ENCODE measurements around the gene JOSD1. TPM values are rescaled to one million over a fixed set of nuclear protein-coding genes. Genes with fewer than 3 reads are reported as not detected.

Gene JOSD1
- total and polyA plus RNA-seq, 12 donors: 9.6 to 37.3 (median 21.8) TPM

DNA sequence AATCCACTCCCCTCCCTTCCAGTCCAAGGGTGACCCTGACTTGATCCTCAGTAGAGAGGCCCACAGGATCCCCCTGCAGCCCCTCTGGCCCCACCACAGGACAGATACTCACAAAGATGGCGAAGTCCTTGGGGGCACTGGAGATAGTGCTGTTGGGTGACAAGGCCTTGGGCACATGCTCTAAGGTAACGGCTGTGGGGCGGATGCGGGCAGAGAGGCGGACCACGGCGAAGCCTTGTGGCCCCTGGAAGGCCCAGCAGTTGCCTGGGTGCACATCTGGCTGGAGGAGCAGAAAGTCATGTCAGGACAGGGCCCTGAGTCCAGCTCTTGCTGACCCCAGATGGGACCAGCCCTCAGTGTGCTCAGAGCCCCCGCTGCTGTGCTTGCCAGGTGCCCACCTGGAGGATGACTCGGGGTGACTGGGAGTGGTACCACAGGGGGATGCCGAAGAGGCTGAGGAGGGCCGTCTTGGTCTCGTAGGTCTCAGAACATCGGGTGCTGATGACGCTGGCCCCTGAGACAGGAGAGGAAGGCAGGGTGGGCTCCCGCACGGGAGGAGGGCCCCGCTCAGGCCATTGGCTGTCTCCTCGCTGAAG, 37.8 kb upstream of the JOSD1 start:
- Histone ChIP-seq H3K9me3 (no peaks in the 10 kb centered on the region), H3K27me3 (no peaks in the 10 kb centered on the region), H3K36me3 (peaks cover 25 to 100% (median 77%) of the 10 kb centered on the region in 9 donors), H3K4me3 (no peak overlapping the region), H3K27ac (no peak overlapping the region), H3K4me1 (peaks cover under 1 to 49% (median 14%) of the 10 kb centered on the region in 9 donors)
- WGBS, 2 donors: 94 to 95% methylated on average over 18 of the region's 18 CpGs
- DNase-seq (no peak), ATAC-seq (no peak)
- intact Hi-C loops (cut with DNase I): no loop called here
- TF ChIP-seq, protein P1, sequence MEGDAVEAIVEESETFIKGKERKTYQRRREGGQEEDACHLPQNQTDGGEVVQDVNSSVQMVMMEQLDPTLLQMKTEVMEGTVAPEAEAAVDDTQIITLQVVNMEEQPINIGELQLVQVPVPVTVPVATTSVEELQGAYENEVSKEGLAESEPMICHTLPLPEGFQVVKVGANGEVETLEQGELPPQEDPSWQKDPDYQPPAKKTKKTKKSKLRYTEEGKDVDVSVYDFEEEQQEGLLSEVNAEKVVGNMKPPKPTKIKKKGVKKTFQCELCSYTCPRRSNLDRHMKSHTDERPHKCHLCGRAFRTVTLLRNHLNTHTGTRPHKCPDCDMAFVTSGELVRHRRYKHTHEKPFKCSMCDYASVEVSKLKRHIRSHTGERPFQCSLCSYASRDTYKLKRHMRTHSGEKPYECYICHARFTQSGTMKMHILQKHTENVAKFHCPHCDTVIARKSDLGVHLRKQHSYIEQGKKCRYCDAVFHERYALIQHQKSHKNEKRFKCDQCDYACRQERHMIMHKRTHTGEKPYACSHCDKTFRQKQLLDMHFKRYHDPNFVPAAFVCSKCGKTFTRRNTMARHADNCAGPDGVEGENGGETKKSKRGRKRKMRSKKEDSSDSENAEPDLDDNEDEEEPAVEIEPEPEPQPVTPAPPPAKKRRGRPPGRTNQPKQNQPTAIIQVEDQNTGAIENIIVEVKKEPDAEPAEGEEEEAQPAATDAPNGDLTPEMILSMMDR (IDR thresholded peaks at IDR 0.05): no peak

DNA sequence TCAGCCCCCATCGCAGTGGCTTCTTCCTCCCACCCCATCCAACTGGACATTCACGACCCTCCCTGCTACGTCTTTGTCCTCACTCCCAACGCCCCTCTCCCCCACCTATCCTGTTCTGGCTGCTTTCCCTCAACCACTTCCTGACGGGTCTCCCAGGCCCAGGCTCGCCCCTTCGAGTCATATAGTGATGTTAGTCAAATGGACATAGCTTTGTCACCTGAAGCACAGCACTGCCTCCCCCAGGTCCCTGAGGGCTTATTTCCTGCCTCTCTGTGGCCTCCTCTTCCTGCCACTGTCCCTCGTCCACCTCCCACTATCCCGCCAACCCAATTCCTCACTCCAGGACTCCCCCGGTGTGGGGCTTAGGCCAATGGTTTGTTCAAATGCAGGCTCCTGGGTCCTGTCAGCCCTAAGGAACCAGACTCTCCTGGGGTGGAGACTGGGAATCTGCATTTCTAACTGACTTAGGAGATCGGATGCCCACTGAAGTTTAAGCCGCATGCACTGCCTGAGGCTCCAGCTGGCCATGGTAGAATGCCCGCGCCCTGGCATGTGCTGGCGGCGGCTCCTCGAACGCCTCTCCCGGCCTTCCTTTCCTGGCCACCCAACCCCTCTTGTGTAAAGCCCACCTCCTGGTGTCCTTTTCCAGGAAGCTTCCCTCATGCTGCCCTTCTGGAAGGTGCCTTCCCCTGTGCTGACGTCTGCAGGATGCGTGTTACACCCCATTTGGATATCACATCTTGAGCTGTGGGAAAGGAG, 36.7 kb upstream of the JOSD1 start:
- H3K4me1 ChIP-seq: peaks cover 9 to 59% (median 25%) of the 10 kb centered on the region in 9 donors
- TF ChIP-seq, protein P1 (IDR thresholded peaks at IDR 0.05): no peak
- DNase-seq (no peak), ATAC-seq (no peak)
- H3K27me3 ChIP-seq: no peaks in the 10 kb centered on the region
- peaks cover 25 to 100% (median 66%) of the 10 kb centered on the region in 9 donors for H3K36me3 ChIP-seq
- H3K9me3 ChIP-seq: no peaks in the 10 kb centered on the region
- peak overlapping the region in 1 of 10 donors; percentile 6 for H3K27ac ChIP-seq
- intact Hi-C loops (cut with DNase I): no loop called here
- 79 to 84% methylated on average over 21 of the region's 21 CpGs for WGBS, 2 donors
- no peak overlapping the region for H3K4me3 ChIP-seq

DNA sequence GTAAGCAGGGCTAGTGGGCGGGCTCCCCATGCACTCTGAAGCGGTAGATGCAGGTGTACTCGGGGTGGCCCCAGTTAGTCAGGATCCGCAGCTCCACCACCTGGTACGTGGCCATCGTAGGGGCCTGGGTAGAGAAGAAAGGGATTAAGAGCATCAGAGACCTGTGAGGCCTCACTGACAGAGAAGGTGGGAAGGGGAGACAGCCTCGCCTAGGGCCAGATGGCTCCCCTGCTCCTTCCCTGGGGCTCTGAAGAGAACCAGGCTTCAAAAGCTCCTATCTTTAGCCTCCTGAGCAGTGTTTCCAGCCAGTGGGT, 35.5 kb upstream of the JOSD1 start:
- 92 to 94% methylated on average over 7 of the region's 7 CpGs for WGBS, 2 donors
- H3K4me3 ChIP-seq: no peak overlapping the region
- H3K27ac ChIP-seq: no peak overlapping the region
- ATAC-seq: no peak
- H3K4me1 ChIP-seq: peaks cover 9 to 65% (median 32%) of the 10 kb centered on the region in 9 donors
- intact Hi-C loops (cut with DNase I): no loop called here
- TF ChIP-seq, protein P1 (IDR thresholded peaks at IDR 0.05): no peak
- H3K9me3 ChIP-seq: no peaks in the 10 kb centered on the region
- no peaks in the 10 kb centered on the region for H3K27me3 ChIP-seq
- no peak for DNase-seq
- H3K36me3 ChIP-seq: peaks cover 18 to 100% (median 54%) of the 10 kb centered on the region in 9 donors

DNA sequence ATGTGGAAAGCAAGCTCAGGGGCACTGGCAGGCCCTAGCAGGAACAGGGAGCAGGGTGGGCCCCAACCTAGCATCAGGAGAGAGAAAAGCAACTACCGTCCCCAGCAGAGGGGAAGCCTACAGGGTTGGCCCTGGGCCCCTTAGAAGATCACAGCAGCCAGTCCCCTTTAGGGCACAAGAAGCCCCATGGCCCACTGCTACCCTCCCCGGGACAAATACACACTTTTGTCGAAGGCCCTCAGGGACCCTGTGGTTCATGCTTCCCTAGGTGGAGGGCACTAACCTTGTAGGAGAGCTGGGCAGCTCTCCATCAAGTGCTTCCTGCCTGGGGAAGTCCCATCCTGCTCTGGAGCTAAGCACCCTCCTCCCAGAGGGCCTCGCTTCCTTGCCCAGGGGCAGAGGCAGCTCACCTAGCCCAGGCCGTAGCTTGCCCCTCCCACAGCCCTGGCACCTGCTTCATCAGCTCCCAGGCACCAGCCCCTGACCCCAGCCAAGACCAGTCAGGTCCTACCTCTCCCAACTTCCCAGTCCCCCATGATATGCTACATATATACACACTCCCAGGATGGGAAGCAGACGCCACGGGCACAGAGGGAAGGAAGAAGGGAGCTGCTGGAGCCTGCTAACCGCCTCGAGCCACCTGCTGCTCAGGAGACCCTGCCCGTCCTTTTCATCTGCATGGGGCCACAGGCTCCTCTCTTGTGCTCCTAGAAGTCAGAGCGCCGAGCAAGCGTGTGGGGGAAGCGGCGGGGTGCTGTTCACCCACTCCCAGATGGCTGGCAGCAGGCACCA, 34.9 kb upstream of the JOSD1 start:
- DNase-seq (no peak), ATAC-seq (no peak)
- H3K4me1 ChIP-seq: peaks cover 9 to 63% (median 32%) of the 10 kb centered on the region in 9 donors
- H3K27me3 ChIP-seq: no peaks in the 10 kb centered on the region
- TF ChIP-seq, protein P1 (IDR thresholded peaks at IDR 0.05): no peak
- H3K9me3 ChIP-seq: no peaks in the 10 kb centered on the region
- H3K27ac ChIP-seq: peak overlapping the region in 3 of 10 donors; percentile 31 to 76 (median 51)
- peaks cover 12 to 100% (median 48%) of the 10 kb centered on the region in 9 donors for H3K36me3 ChIP-seq
- H3K4me3 ChIP-seq: no peak overlapping the region
- WGBS, 2 donors: 82 to 83% methylated on average over 15 of the region's 15 CpGs
- intact Hi-C loops (cut with DNase I): no loop called here

Data from heart right ventricle (tissue), 16 donors.